H9 (cell line): ENCODE results near the gene MYLK. TPM values are rescaled to one million over a fixed set of nuclear protein-coding genes. Genes with fewer than 3 reads are reported as not detected.
A peak's percentile ranks its signal among the peaks of the same experiment; 100 is the strongest.

Source experiments
- DNase-seq: peaks from one replicate; pipeline ENCODE4 v3.0.0-alpha.2; 2017
- H2AFZ ChIP-seq: one replicate; pipeline ENCODE4 v1.6.1; 2013; ENCODE audit warnings: mild to moderate bottlenecking, low read length, control low read depth, moderate library complexity
- H2AK5ac ChIP-seq: 2 replicates; pipeline ENCODE4 v1.6.1; 2013; ENCODE audit warnings: low read length, control low read depth, mixed read lengths; ENCODE audit not compliant: insufficient read length
- H2BK120ac ChIP-seq: one replicate; pipeline ENCODE4 v1.6.1; 2013; ENCODE audit warnings: low read depth, mild to moderate bottlenecking, low read length, control low read depth, inconsistent platforms; ENCODE audit not compliant: poor library complexity, severe bottlenecking
- H2BK12ac ChIP-seq: 2 replicates; pipeline ENCODE4 v1.6.1; 2013; ENCODE audit warnings: low read length, control low read depth, mixed read lengths, low read depth; ENCODE audit not compliant: insufficient read length
- H2BK15ac ChIP-seq: 2 replicates; pipeline ENCODE4 v1.6.1; 2013; ENCODE audit warnings: low read depth, low read length, control low read depth
- H2BK20ac ChIP-seq: one replicate; pipeline ENCODE4 v1.6.1; 2013; ENCODE audit warnings: low read depth, mild to moderate bottlenecking, low read length, control low read depth, inconsistent platforms; ENCODE audit not compliant: poor library complexity, severe bottlenecking
- H2BK5ac ChIP-seq: 2 replicates; pipeline ENCODE4 v1.6.1; 2013; ENCODE audit warnings: low read length, control low read depth, mixed read lengths; ENCODE audit not compliant: insufficient read length
- H3K14ac ChIP-seq: 2 replicates; pipeline ENCODE4 v1.6.1; 2013; ENCODE audit warnings: low read length, control low read depth; ENCODE audit not compliant: insufficient read depth
- H3K18ac ChIP-seq: 2 replicates; pipeline ENCODE4 v1.6.1; 2013; ENCODE audit warnings: low read depth, mild to moderate bottlenecking, mixed read lengths, low read length, control low read depth; ENCODE audit not compliant: insufficient read length
- H3K23ac ChIP-seq: 2 replicates; pipeline ENCODE4 v1.6.1; 2013; ENCODE audit warnings: low read length, control low read depth, mixed read lengths, low read depth; ENCODE audit not compliant: insufficient read length
- H3K23me2 ChIP-seq: 2 replicates; pipeline ENCODE4 v1.6.1; 2013; ENCODE audit warnings: low read depth, mild to moderate bottlenecking, mixed read lengths, low read length, control low read depth; ENCODE audit not compliant: insufficient read length, poor library complexity, severe bottlenecking
- H3K27ac ChIP-seq: 2 replicates; pipeline ENCODE4 v1.5.1; 2013; ENCODE audit warnings: low read length, control low read depth, mixed read lengths, low read depth; ENCODE audit not compliant: insufficient read length
- H3K27me3 ChIP-seq: 2 replicates; pipeline ENCODE4 v1.6.1; 2013; ENCODE audit warnings: low read length, control low read depth, inconsistent platforms; ENCODE audit not compliant: insufficient read depth
- H3K4ac ChIP-seq: 2 replicates; pipeline ENCODE4 v1.6.1; 2013; ENCODE audit warnings: low read depth, mild to moderate bottlenecking, control low read depth, inconsistent platforms, low read length, moderate library complexity
- H3K4me1 ChIP-seq: 2 replicates; pipeline ENCODE4 v1.6.1; 2013; ENCODE audit warnings: low read length, control low read depth, inconsistent platforms; ENCODE audit not compliant: insufficient read depth
- H3K4me2 ChIP-seq: 2 replicates; pipeline ENCODE4 v1.6.1; 2013; ENCODE audit warnings: low read length, control low read depth, mixed read lengths; ENCODE audit not compliant: insufficient read length, insufficient read depth
- H3K56ac ChIP-seq: 2 replicates; pipeline ENCODE4 v1.6.1; 2013; ENCODE audit warnings: low read depth, mild to moderate bottlenecking, mixed read lengths, low read length, control low read depth; ENCODE audit not compliant: insufficient read length
- H3K79me1 ChIP-seq: 2 replicates; pipeline ENCODE4 v1.6.1; 2013; ENCODE audit warnings: low read depth, mild to moderate bottlenecking, moderate library complexity, low read length, control low read depth, inconsistent platforms; ENCODE audit not compliant: insufficient read depth, poor library complexity, severe bottlenecking
- H3K79me2 ChIP-seq: 2 replicates; pipeline ENCODE4 v1.6.1; 2013; ENCODE audit warnings: low read length, control low read depth, inconsistent platforms; ENCODE audit not compliant: insufficient read depth
- H3K9ac ChIP-seq: 2 replicates; pipeline ENCODE4 v1.6.1; 2013; ENCODE audit warnings: low read length, control low read depth, mixed read lengths; ENCODE audit not compliant: insufficient read length; ENCODE audit errors: extremely low read depth
- H3K9me3 ChIP-seq: one replicate; pipeline ENCODE4 v1.6.1; 2013; ENCODE audit warnings: low read depth, low read length, inconsistent platforms; ENCODE audit not compliant: control insufficient read depth
- H3T11ph ChIP-seq: one replicate; pipeline ENCODE4 v1.6.1; 2013; ENCODE audit warnings: mild to moderate bottlenecking, low read length, control low read depth, inconsistent platforms
- H4K20me1 ChIP-seq: one replicate; pipeline ENCODE4 v1.6.1; 2013; ENCODE audit not compliant: control insufficient read depth, insufficient read length, insufficient read depth
- H4K5ac ChIP-seq: 2 replicates; pipeline ENCODE4 v1.6.1; 2013; ENCODE audit warnings: low read depth, mild to moderate bottlenecking, mixed read lengths, low read length, control low read depth; ENCODE audit not compliant: insufficient read length
- H4K8ac ChIP-seq: replicated peaks from 2 replicates; pipeline ENCODE4 v1.6.1; 2013; ENCODE audit warnings: low read length, control low read depth, mixed read lengths, low read depth; ENCODE audit not compliant: insufficient read length
- H4K91ac ChIP-seq: 2 replicates; pipeline ENCODE4 v1.6.1; 2013; ENCODE audit warnings: low read depth, mild to moderate bottlenecking, moderate library complexity, mixed read lengths, low read length, control low read depth; ENCODE audit not compliant: insufficient read length
- H3K27ac Mint-ChIP-seq, 3 experiments: 2 replicates in 2 of 3; 3 replicates in 1 of 3; pipeline ENCODE4 v1.8.0; 2020 to 2021; ENCODE audit warnings: mixed read lengths in 3 of 3, mild to moderate bottlenecking in 1 of 3, moderate library complexity in 1 of 3
- H3K27me3 Mint-ChIP-seq: 2 replicates; pipeline ENCODE4 v1.8.0; 2021; ENCODE audit warnings: low read depth, mild to moderate bottlenecking, moderate library complexity, mixed read lengths
- H3K36me3 Mint-ChIP-seq, 3 experiments: 2 replicates in 2 of 3; 3 replicates in 1 of 3; pipeline ENCODE4 v1.8.0; 2020 to 2021; ENCODE audit warnings: low read depth in 3 of 3, mixed read lengths in 3 of 3; ENCODE audit not compliant: insufficient read depth in 1 of 3
- H3K4me1 Mint-ChIP-seq, 2 experiments: 2 replicates each; pipeline ENCODE4 v1.8.0; 2020; ENCODE audit warnings: mixed read lengths in 2 of 2
- H3K4me3 Mint-ChIP-seq, 2 experiments: 2 replicates in 1 of 2; 3 replicates in 1 of 2; pipeline ENCODE4 v1.8.0; 2020 to 2021; ENCODE audit warnings: mild to moderate bottlenecking in 2 of 2, mixed read lengths in 2 of 2, moderate library complexity in 1 of 2
- H3K9me3 Mint-ChIP-seq, 2 experiments: 2 replicates in 1 of 2; 3 replicates in 1 of 2; pipeline ENCODE4 v1.8.0; 2020; ENCODE audit warnings: mild to moderate bottlenecking in 2 of 2, mixed read lengths in 2 of 2, moderate library complexity in 1 of 2
- CTCF ChIP-seq: fragments of 200-600 bp; sonication (generic); conservative IDR thresholded peaks from 3 replicates; pipeline ENCODE4 v1.8.0; 2021; ENCODE audit warnings: antibody characterized with exemption, mild to moderate bottlenecking
- WGBS: extraction: QIAGEN DNeasy Blood & Tissue Kit; methylation state at CpG from one replicate; pipeline ENCODE4 v1.1.7; 2013; ENCODE audit warnings: missing lambda C conversion rate, low lambda C conversion rate, mixed read lengths; ENCODE audit not compliant: insufficient read length; ENCODE audit errors: extremely low coverage; 5-methylcytosine and 5-hydroxymethylcytosine counted together
- total RNA-seq: library from RNA; stranded (reverse); gene quantifications from 2 replicates; pipeline ENCODE4 v1.2.1, GENCODE V29; 2021

MYLK gene
- total RNA-seq, 1 experiment from 2014 or later: 10.1 TPM

- H3K4me2 ChIP-seq: no peak overlapping the region
- no peak overlapping the region for H3K4ac ChIP-seq
- peaks cover under 1% of the 10 kb centered on the region for H4K20me1 ChIP-seq
- WGBS: no CpG with 5 or more reads among the region's 15 CpGs
- H3K9me3 Mint-ChIP-seq: no peaks in the 10 kb centered on the region
- no peak overlapping the region for H2BK20ac ChIP-seq
- no peak overlapping the region; a peak in 1 of 5 replicates for H3K4me3 Mint-ChIP-seq
- no peak overlapping the region for H3T11ph ChIP-seq
- no peak overlapping the region for H3K27ac ChIP-seq
- peak overlapping the region in 2 of 3 experiments; percentile 42 to 62; a peak in 2 of 7 replicates for H3K27ac Mint-ChIP-seq
- H3K27me3 ChIP-seq: no peaks in the 10 kb centered on the region
- H3K23ac ChIP-seq: no peak overlapping the region
- peaks cover 44 to 59% of the 10 kb centered on the region in 2 experiments for H3K4me1 Mint-ChIP-seq
- TF ChIP-seq CTCF: no peak
- H2AK5ac ChIP-seq: no peak overlapping the region
- H3K79me2 ChIP-seq: no peaks in the 10 kb centered on the region
- no peak overlapping the region for H4K91ac ChIP-seq
- no peak for DNase-seq
- no peak overlapping the region for H2BK5ac ChIP-seq
- no peaks in the 10 kb centered on the region for H3K27me3 Mint-ChIP-seq
- no peak overlapping the region for H2BK120ac ChIP-seq
- no peak overlapping the region for H2BK15ac ChIP-seq
- no peak overlapping the region for H4K8ac ChIP-seq
- H3K9me3 ChIP-seq: no peaks in the 10 kb centered on the region
- H3K14ac ChIP-seq: peak overlapping the region; percentile 82
- H4K5ac ChIP-seq: no peak overlapping the region
- no peak overlapping the region for H2AFZ ChIP-seq
- peak overlapping the region; percentile 74 for H3K18ac ChIP-seq
- H3K36me3 Mint-ChIP-seq: peaks cover 0 to 3% (median 0%) of the 10 kb centered on the region in 3 experiments; a peak in 1 of 7 replicates
- no peak overlapping the region for H3K56ac ChIP-seq
- no peak overlapping the region for H3K9ac ChIP-seq
- no peak overlapping the region for H2BK12ac ChIP-seq
- no peaks in the 10 kb centered on the region for H3K79me1 ChIP-seq
- H3K23me2 ChIP-seq: no peaks in the 10 kb centered on the region
- peaks cover 4% of the 10 kb centered on the region; the same call in 1 of the 2 replicates for H3K4me1 ChIP-seq
Measured at GRCh38 chr3:123634149-123635051, 249.7 kb downstream of the MYLK start.
